NCI-H748 (cell line): ENCODE results near the gene MYO3B.

Experiments
- DNase-seq: peaks from one replicate; lab custom pipeline; 2025; ENCODE audit not compliant: unreplicated experiment; lab: John Stamatoyannopoulos, UW

Gene MYO3B

GRCh38 chr2:170177950-170178781, at the start of gene MYO3B:
Gene MYO3B (plus strand): TSS chr2:170178147. CDS start chr2:170178288, 141 bp downstream.
- peak; percentile 74 for DNase-seq

GRCh38 chr2:170139276-170139967, 38.5 kb upstream of the MYO3B start:
- DNase-seq = no peak

- DNase-seq = no peak
These were observed 37.4 kb upstream of the MYO3B start for GRCh38 chr2:170140561-170140960.

- no peak for DNase-seq
These were observed 36.1 kb upstream of the MYO3B start for GRCh38 chr2:170141865-170142264.

GRCh38 chr2:170142502-170142901, 35.4 kb upstream of the MYO3B start:
- no peak for DNase-seq

- DNase-seq = no peak
These were observed 34.8 kb upstream of the MYO3B start for GRCh38 chr2:170143045-170143717.

- no peak for DNase-seq
These were observed 33.2 kb upstream of the MYO3B start for GRCh38 chr2:170144761-170145160.

- DNase-seq = no peak
These were observed 32.8 kb upstream of the MYO3B start for GRCh38 chr2:170145191-170145590.

- DNase-seq = no peak
These were observed 32.1 kb upstream of the MYO3B start for GRCh38 chr2:170145675-170146432.

GRCh38 chr2:170146784-170147183, 31.2 kb upstream of the MYO3B start:
- DNase-seq = peak; percentile 72

- no peak for DNase-seq
These were observed 30.4 kb upstream of the MYO3B start for GRCh38 chr2:170147576-170147975.

- DNase-seq = no peak
These were observed 29.8 kb upstream of the MYO3B start for GRCh38 chr2:170148161-170148560.

GRCh38 chr2:170152421-170152820, 25.5 kb upstream of the MYO3B start:
- no peak for DNase-seq

GRCh38 chr2:170155022-170155722, 22.8 kb upstream of the MYO3B start:
- DNase-seq = peak; percentile 9

- DNase-seq = no peak
These were observed 22.2 kb upstream of the MYO3B start for GRCh38 chr2:170155723-170156253.

- no peak for DNase-seq
These were observed 21.4 kb upstream of the MYO3B start for GRCh38 chr2:170156592-170156991.

- DNase-seq = no peak
These were observed 20.8 kb upstream of the MYO3B start for GRCh38 chr2:170157025-170157684.

GRCh38 chr2:170159060-170159459, 18.9 kb upstream of the MYO3B start:
- no peak for DNase-seq

- DNase-seq = no peak
These were observed 16.3 kb upstream of the MYO3B start for GRCh38 chr2:170161516-170162270.
